Sigmoid colon (tissue), 7 donors: ENCODE data around the gene BRME1. TPM values are rescaled to one million over a fixed set of nuclear protein-coding genes. Genes with fewer than 3 reads are reported as not detected.

Source experiments
- DNase-seq: peaks from one replicate; pipeline ENCODE4 v3.0.0-alpha.2; 2019
- H3K27ac ChIP-seq, 4 donors: fragments of 200-600 bp; sonication (generic); one replicate each; pipeline ENCODE4 v1.5.1; 2016 to 2019; ENCODE audit warnings: mild to moderate bottlenecking in 1 of 4
- H3K27me3 ChIP-seq, 3 donors: fragments of 200-600 bp; sonication (generic); one replicate each; pipeline ENCODE4 v1.5.1; 2019; ENCODE audit warnings: mild to moderate bottlenecking in 1 of 3
- H3K36me3 ChIP-seq, 4 donors: fragments of 200-600 bp; sonication (generic); one replicate each; pipeline ENCODE4 v1.5.1; 2016 to 2019
- H3K4me1 ChIP-seq, 4 donors: fragments of 200-600 bp; sonication (generic); one replicate each; pipeline ENCODE4 v1.5.1; 2017 to 2019
- H3K4me3 ChIP-seq, 4 donors: fragments of 200-600 bp; sonication (generic); one replicate each; pipeline ENCODE4 v1.5.1; 2017 to 2019; ENCODE audit warnings: mild to moderate bottlenecking in 2 of 4, moderate library complexity in 1 of 4
- H3K9me3 ChIP-seq, 4 donors: fragments of 200-600 bp in 3 of 4; sonication (generic) in 3 of 4; one replicate each; pipeline versions ENCODE4 v1.5.1 to v1.6.1; 2013 to 2019
- CTCF ChIP-seq, 4 experiments: fragments of 450-650 bp in 3 of 4; fragments of 200-600 bp in 1 of 4; IDR thresholded peaks; one replicate each; pipeline ENCODE4 v1.5.1; 2016 to 2019; ENCODE audit warnings: antibody characterized with exemption in 4 of 4, mild to moderate bottlenecking in 3 of 4, moderate library complexity in 2 of 4
- EP300 ChIP-seq, 4 donors: sonication (generic); formaldehyde crosslinking; IDR thresholded peaks; one replicate each; pipeline ENCODE4 v1.6.1; 2017; ENCODE audit warnings: antibody characterized with exemption in 4 of 4
- POLR2A ChIP-seq, 2 donors: fragments of 450-650 bp; IDR thresholded peaks; one replicate each; pipeline ENCODE4 v1.6.1; 2016; ENCODE audit warnings: antibody characterized with exemption in 2 of 2, mild to moderate bottlenecking in 2 of 2, moderate library complexity in 2 of 2
- POLR2AphosphoS5 ChIP-seq, 4 donors: sonication (generic); formaldehyde crosslinking; IDR thresholded peaks; one replicate each; pipeline ENCODE4 v1.6.1; 2017; ENCODE audit warnings: antibody characterized with exemption in 4 of 4
- WGBS, 2 donors: extraction: QIAGEN DNeasy Blood & Tissue Kit; methylation state at CpG; one replicate each; pipeline ENCODE4 v1.1.7; 2013; 5-methylcytosine and 5-hydroxymethylcytosine counted together
- intact Hi-C: fragments of 100-400 bp; cut with DNase I; formaldehyde crosslinking; loops from one replicate; pipeline ENCODE4 v1.15.1; 2023
- polyA plus RNA-seq, 3 donors: library from polyadenylated mRNA; stranded (reverse); fragments of 200-250 nt; gene quantifications; one replicate each; pipeline ENCODE4 v1.2.3, GENCODE V29; 2013
- total RNA-seq, 4 donors: library from RNA; depleted of rRNA; stranded (reverse); fragments of >200 nt; gene quantifications; one replicate each; pipeline ENCODE4 v1.1.0, GENCODE V29; 2016
- donor health status: healthy with polysubstance abuse.
- donor health status: Bipolar disorder and iron deficiency.
- donor health status: healthy.

The BRME1 gene
- total and polyA plus RNA-seq, 7 donors = 0.99 to 9.0 (median 1.8) TPM

GRCh38 chr19:13899393-13899792 is 6.5 kb downstream of the BRME1 start:
- Histone ChIP-seq H3K27ac (no peak overlapping the region), H3K4me1 (no peaks in the 10 kb centered on the region), H3K27me3 (no peaks in the 10 kb centered on the region), H3K36me3 (no peaks in the 10 kb centered on the region), H3K4me3 (no peak overlapping the region), H3K9me3 (no peaks in the 10 kb centered on the region)
- TF ChIP-seq POLR2A (IDR thresholded peaks at IDR 0.05) = no peak
- TF ChIP-seq EP300 (IDR thresholded peaks at IDR 0.05) = no peak
- no peak for TF ChIP-seq POLR2AphosphoS5 (IDR thresholded peaks at IDR 0.05)
- no peak for TF ChIP-seq CTCF (IDR thresholded peaks at IDR 0.05)
- intact Hi-C loops = no loop called here
- no peak for DNase-seq
- WGBS, 2 donors = 16 to 68% methylated on average over 10 of the region's 10 CpGs

GRCh38 chr19:13896227-13896626 is 9.7 kb downstream of the BRME1 start:
- 96% methylated on average over 2 of the region's 2 CpGs for WGBS, 2 donors
- DNase-seq = no peak
- H3K9me3 ChIP-seq = no peaks in the 10 kb centered on the region
- no peaks in the 10 kb centered on the region for H3K27me3 ChIP-seq
- TF ChIP-seq EP300 (IDR thresholded peaks at IDR 0.05) = no peak
- TF ChIP-seq CTCF (IDR thresholded peaks at IDR 0.05) = no peak
- no peak for TF ChIP-seq POLR2AphosphoS5 (IDR thresholded peaks at IDR 0.05)
- TF ChIP-seq POLR2A (IDR thresholded peaks at IDR 0.05) = no peak
- no peak overlapping the region for H3K4me3 ChIP-seq
- no peaks in the 10 kb centered on the region for H3K36me3 ChIP-seq
- H3K4me1 ChIP-seq = no peaks in the 10 kb centered on the region
- intact Hi-C loops = no loop called here
- no peak overlapping the region for H3K27ac ChIP-seq

- no peak overlapping the region for H3K27ac ChIP-seq
- WGBS, 2 donors = 20 to 69% methylated on average over 5 of the region's 5 CpGs
- no peaks in the 10 kb centered on the region for H3K9me3 ChIP-seq
- H3K4me3 ChIP-seq = no peak overlapping the region
- no peaks in the 10 kb centered on the region for H3K4me1 ChIP-seq
- no peak for DNase-seq
- H3K27me3 ChIP-seq = no peaks in the 10 kb centered on the region
- intact Hi-C loops = no loop called here
- H3K36me3 ChIP-seq = no peaks in the 10 kb centered on the region
- TF ChIP-seq CTCF (IDR thresholded peaks at IDR 0.05) (no peak), POLR2A (IDR thresholded peaks at IDR 0.05) (no peak), EP300 (IDR thresholded peaks at IDR 0.05) (no peak), POLR2AphosphoS5 (IDR thresholded peaks at IDR 0.05) (no peak)
Measured at GRCh38 chr19:13894552-13894951, 11.4 kb downstream of the BRME1 start.

GRCh38 chr19:13892870-13893269 is 13.0 kb downstream of the BRME1 start:
- intact Hi-C loops = no loop called here
- H3K27ac ChIP-seq = no peak overlapping the region
- no peaks in the 10 kb centered on the region for H3K27me3 ChIP-seq
- 17 to 59% methylated on average over 9 of the region's 9 CpGs for WGBS, 2 donors
- no peaks in the 10 kb centered on the region for H3K4me1 ChIP-seq
- H3K9me3 ChIP-seq = no peaks in the 10 kb centered on the region
- H3K4me3 ChIP-seq = no peak overlapping the region
- TF ChIP-seq CTCF (IDR thresholded peaks at IDR 0.05) = no peak
- no peak for TF ChIP-seq EP300 (IDR thresholded peaks at IDR 0.05)
- no peak for DNase-seq
- H3K36me3 ChIP-seq = no peaks in the 10 kb centered on the region

- H3K36me3 ChIP-seq = no peaks in the 10 kb centered on the region
- H3K9me3 ChIP-seq = no peaks in the 10 kb centered on the region
- WGBS, 2 donors = 93 to 96% methylated on average over 13 of the region's 13 CpGs
- TF ChIP-seq CTCF (IDR thresholded peaks at IDR 0.05) = no peak
- no peak for TF ChIP-seq POLR2AphosphoS5 (IDR thresholded peaks at IDR 0.05)
- no peak for TF ChIP-seq EP300 (IDR thresholded peaks at IDR 0.05)
- no peak for TF ChIP-seq POLR2A (IDR thresholded peaks at IDR 0.05)
- H3K27ac ChIP-seq = no peak overlapping the region
- no peak overlapping the region for H3K4me3 ChIP-seq
- H3K27me3 ChIP-seq = no peaks in the 10 kb centered on the region
- no peaks in the 10 kb centered on the region for H3K4me1 ChIP-seq
- DNase-seq = no peak
- intact Hi-C loops = no loop called here
Measured at GRCh38 chr19:13890136-13890535, 15.8 kb downstream of the BRME1 start.
